GM12878 (cell line): ENCODE results near the gene IQGAP2. TPM values are rescaled to one million over a fixed set of nuclear protein-coding genes. Genes with fewer than 3 reads are reported as not detected.

Experiments used
- BCLAF1 ChIP-seq: fragments of 450-650 bp; IDR thresholded peaks from 2 replicates; pipeline ENCODE4 v1.6.1; 2017; ENCODE audit warnings: antibody characterized with exemption, mild to moderate bottlenecking, moderate library complexity
- BMI1 ChIP-seq: fragments of 450-650 bp; IDR thresholded peaks from 2 replicates; pipeline ENCODE4 v1.6.1; 2016; ENCODE audit warnings: mild to moderate bottlenecking, moderate library complexity, borderline replicate concordance
- CBX3 ChIP-seq: fragments of 200-600 bp; sonication (generic); IDR thresholded peaks from 2 replicates; pipeline ENCODE4 v1.6.1; 2016; ENCODE audit warnings: low read depth, borderline replicate concordance
- CREB1 ChIP-seq: IDR thresholded peaks from 2 replicates; pipeline ENCODE4 v1.6.1; 2012; ENCODE audit warnings: low read depth, mild to moderate bottlenecking, inconsistent platforms
- CREM ChIP-seq: IDR thresholded peaks from 2 replicates; pipeline ENCODE4 v1.6.1; 2014; ENCODE audit warnings: antibody characterized with exemption, low read depth
- E2F4 ChIP-seq: IDR thresholded peaks from 2 replicates; pipeline ENCODE4 v1.6.1; 2012; ENCODE audit warnings: low read depth, low read length, improper control_type of control experiment
- FOXM1 ChIP-seq: IDR thresholded peaks from 2 replicates; pipeline ENCODE4 v1.6.1; 2012; ENCODE audit warnings: low read depth, mild to moderate bottlenecking, inconsistent platforms, low read length, moderate library complexity
- HDAC6 ChIP-seq: fragments of 200-600 bp; sonication (generic); IDR thresholded peaks from one replicate; pipeline ENCODE4 v1.8.0; 2017; ENCODE audit warnings: antibody characterized with exemption; ENCODE audit not compliant: unreplicated experiment
- IKZF2 ChIP-seq, 2 experiments: fragments of 450-650 bp; IDR thresholded peaks; 2 replicates each; pipeline ENCODE4 v1.6.1; 2017; ENCODE audit warnings: mild to moderate bottlenecking in 2 of 2, moderate library complexity in 2 of 2
- LARP7 ChIP-seq: fragments of 450-650 bp; IDR thresholded peaks from 2 replicates; pipeline ENCODE4 v1.6.1; 2017; ENCODE audit warnings: mild to moderate bottlenecking
- MXI1 ChIP-seq: fragments of 150-350 bp; IDR thresholded peaks from 2 replicates; pipeline ENCODE4 v1.6.1; 2011; ENCODE audit warnings: low read depth, mild to moderate bottlenecking, inconsistent platforms, low read length, improper control_type of control experiment
- NBN ChIP-seq: fragments of 450-650 bp; IDR thresholded peaks from 2 replicates; pipeline ENCODE4 v1.6.1; 2016
- NFYA ChIP-seq: IDR thresholded peaks from 2 replicates; pipeline ENCODE4 v1.6.1; 2011; ENCODE audit warnings: low read depth, mild to moderate bottlenecking, low read length, improper control_type of control experiment, borderline replicate concordance
- PAX5 ChIP-seq: IDR thresholded peaks from 2 replicates; pipeline ENCODE4 v1.6.1; 2011; ENCODE audit warnings: low read depth, low read length, borderline replicate concordance
- PAX8 ChIP-seq: fragments of 450-650 bp; IDR thresholded peaks from 2 replicates; pipeline ENCODE4 v1.6.1; 2017; ENCODE audit warnings: mild to moderate bottlenecking, moderate library complexity
- PML ChIP-seq: IDR thresholded peaks from 2 replicates; pipeline ENCODE4 v1.6.1; 2012; ENCODE audit warnings: low read length, inconsistent platforms
- POLR2AphosphoS2 ChIP-seq: IDR thresholded peaks from 2 replicates; pipeline ENCODE4 v1.6.1; 2011; ENCODE audit warnings: low read depth, mild to moderate bottlenecking, low read length, improper control_type of control experiment, moderate library complexity
- POLR2AphosphoS5 ChIP-seq: IDR thresholded peaks from 2 replicates; pipeline ENCODE4 v1.6.1; 2011; ENCODE audit warnings: mild to moderate bottlenecking, low read length, inconsistent platforms
- TAF1 ChIP-seq: IDR thresholded peaks from 2 replicates; pipeline ENCODE4 v1.6.1; 2011; ENCODE audit warnings: mild to moderate bottlenecking, low read depth, low read length, borderline replicate concordance
- WRNIP1 ChIP-seq: IDR thresholded peaks from 2 replicates; pipeline ENCODE4 v1.6.1; 2011; ENCODE audit warnings: low read depth, low read length, improper control_type of control experiment, borderline replicate concordance
- ZBTB40 ChIP-seq: fragments of 450-650 bp; IDR thresholded peaks from 2 replicates; pipeline ENCODE4 v1.6.1; 2016; ENCODE audit warnings: mild to moderate bottlenecking, moderate library complexity, borderline replicate concordance
- ZNF207 ChIP-seq: fragments of 450-650 bp; IDR thresholded peaks from 2 replicates; pipeline ENCODE4 v1.6.1; 2014; ENCODE audit warnings: antibody characterized with exemption, mild to moderate bottlenecking, borderline replicate concordance
- ZSCAN29 ChIP-seq: fragments of 450-650 bp; IDR thresholded peaks from 2 replicates; pipeline ENCODE4 v1.6.1; 2017; ENCODE audit warnings: mild to moderate bottlenecking, moderate library complexity
- polyA plus RNA-seq, 11 experiments: library from polyadenylated mRNA; depleted of rRNA in 4 of 11; unstranded in 6 of 11; stranded (reverse) in 5 of 11; fragments of >200 nt; fragmentation: Nextera tagmentation in 4 of 11; fragmentation: Illumina TruSeq in 1 of 11; extraction: Ambion mirVana in 4 of 11; extraction: Trizol in 1 of 11; gene quantifications; 1 replicate in 1 of 11; 2 replicates in 10 of 11; pipeline versions ENCODE4 v1.2.1 to v1.2.3, GENCODE V29; 2011 to 2016; ENCODE audit warnings: inconsistent platforms in 2 of 11, missing spikeins in 2 of 11, low read depth in 1 of 11
- total RNA-seq, 4 experiments: library from RNA; depleted of rRNA in 3 of 4; stranded (reverse); fragments of >200 nt in 3 of 4; fragmentation: Illumina TruSeq in 1 of 4; extraction: Trizol in 1 of 4; gene quantifications; 2 replicates each; pipeline versions ENCODE4 v1.2.1 to v1.2.3, GENCODE V29; 2013 to 2021
- TF ChIP-seq, protein P1 (sequence below): IDR thresholded peaks from 2 replicates; pipeline ENCODE4 v1.6.1; 2012; ENCODE audit warnings: low read length, inconsistent platforms

Gene IQGAP2
- total and polyA plus RNA-seq, 10 of the 15 experiments (the other 5 are each of a cell fraction or from before 2014, with no cell fraction given): 14.5 to 41.4 (median 21.8) TPM

GRCh38 chr5:76590027-76590426, 186.9 kb downstream of the IQGAP2 start (continued):
- TF ChIP-seq BCLAF1: no peak
- TF ChIP-seq PML: no peak
- TF ChIP-seq NFYA: no peak
- TF ChIP-seq POLR2AphosphoS2: no peak
- TF ChIP-seq HDAC6: no peak
- TF ChIP-seq BMI1: no peak
- no peak for TF ChIP-seq TAF1
- TF ChIP-seq CREM: peak; percentile 38; the same call in 1 of the 2 replicates
- peak; percentile 47 to 59; a peak in 2 of 4 replicates for TF ChIP-seq IKZF2 (IDR thresholded peaks at IDR 0.05)
- TF ChIP-seq E2F4: no peak
- TF ChIP-seq, protein P1, sequence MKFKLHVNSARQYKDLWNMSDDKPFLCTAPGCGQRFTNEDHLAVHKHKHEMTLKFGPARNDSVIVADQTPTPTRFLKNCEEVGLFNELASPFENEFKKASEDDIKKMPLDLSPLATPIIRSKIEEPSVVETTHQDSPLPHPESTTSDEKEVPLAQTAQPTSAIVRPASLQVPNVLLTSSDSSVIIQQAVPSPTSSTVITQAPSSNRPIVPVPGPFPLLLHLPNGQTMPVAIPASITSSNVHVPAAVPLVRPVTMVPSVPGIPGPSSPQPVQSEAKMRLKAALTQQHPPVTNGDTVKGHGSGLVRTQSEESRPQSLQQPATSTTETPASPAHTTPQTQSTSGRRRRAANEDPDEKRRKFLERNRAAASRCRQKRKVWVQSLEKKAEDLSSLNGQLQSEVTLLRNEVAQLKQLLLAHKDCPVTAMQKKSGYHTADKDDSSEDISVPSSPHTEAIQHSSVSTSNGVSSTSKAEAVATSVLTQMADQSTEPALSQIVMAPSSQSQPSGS: peak; percentile 45; the same call in 1 of the 2 replicates
- no peak for TF ChIP-seq ZNF207
- no peak for TF ChIP-seq ZSCAN29
- no peak for TF ChIP-seq LARP7
- peak; percentile 90 for TF ChIP-seq MXI1
- no peak for TF ChIP-seq POLR2AphosphoS5
- TF ChIP-seq PAX8: no peak
- no peak for TF ChIP-seq FOXM1
- TF ChIP-seq ZBTB40: peak; percentile 40; the same call in 1 of the 2 replicates
- TF ChIP-seq CBX3: no peak
- peak; percentile 61 for TF ChIP-seq CREB1
- no peak; the same call in 1 of the 2 replicates for TF ChIP-seq NBN
- TF ChIP-seq PAX5: no peak
- no peak for TF ChIP-seq WRNIP1
